GM21576 (cell line): ENCODE results near the gene FAM222A.

Experiments used
- ATAC-seq: cut with Tn5 transposase; IDR thresholded peaks from one replicate; pipeline ENCODE4 v1.9.1; 2021; ENCODE audit warnings: mild to moderate bottlenecking, moderate library complexity; ENCODE audit not compliant: unreplicated experiment

FAM222A gene

DNA sequence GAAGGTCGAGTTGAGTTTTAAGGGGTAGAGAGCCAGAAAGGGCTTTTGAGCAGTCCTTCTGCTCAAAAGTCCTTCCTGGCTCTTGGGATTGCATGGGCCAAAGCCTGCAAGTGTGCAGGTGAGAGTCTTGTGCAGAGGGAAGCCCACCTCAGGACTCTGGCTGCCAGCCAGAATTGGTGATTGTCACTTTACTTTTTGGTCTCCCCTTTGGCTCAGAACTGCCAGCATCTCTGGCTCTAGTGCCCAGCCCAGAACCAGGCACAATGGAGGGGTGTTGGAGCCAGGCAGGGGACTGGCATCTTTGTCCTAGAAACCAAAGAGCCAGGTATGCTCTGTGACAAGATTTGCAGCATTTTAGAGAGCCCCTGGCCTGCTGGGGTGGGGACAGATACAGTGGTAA, 23.5 kb downstream of the FAM222A start:
- ATAC-seq: no peak

DNA sequence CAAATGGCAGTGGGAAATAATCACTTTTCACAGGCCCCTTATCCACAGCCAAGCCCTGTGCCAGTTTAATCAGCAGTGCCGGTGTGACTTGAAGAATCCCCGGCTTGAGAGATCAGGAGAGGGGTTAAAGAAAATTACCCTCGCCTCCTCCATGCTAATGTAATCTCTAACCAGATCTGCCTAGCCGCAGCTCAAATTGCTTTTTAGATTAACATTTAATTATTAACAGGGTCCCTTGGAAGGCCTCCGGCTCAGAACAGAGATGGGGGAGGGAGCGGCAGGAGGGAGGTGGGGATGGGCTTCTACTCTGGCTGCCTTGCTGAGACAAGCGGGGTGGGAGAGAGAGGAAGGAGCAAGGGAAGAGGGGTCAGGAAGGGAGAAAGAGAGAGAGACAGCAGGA, 24.0 kb downstream of the FAM222A start:
- ATAC-seq: no peak

DNA sequence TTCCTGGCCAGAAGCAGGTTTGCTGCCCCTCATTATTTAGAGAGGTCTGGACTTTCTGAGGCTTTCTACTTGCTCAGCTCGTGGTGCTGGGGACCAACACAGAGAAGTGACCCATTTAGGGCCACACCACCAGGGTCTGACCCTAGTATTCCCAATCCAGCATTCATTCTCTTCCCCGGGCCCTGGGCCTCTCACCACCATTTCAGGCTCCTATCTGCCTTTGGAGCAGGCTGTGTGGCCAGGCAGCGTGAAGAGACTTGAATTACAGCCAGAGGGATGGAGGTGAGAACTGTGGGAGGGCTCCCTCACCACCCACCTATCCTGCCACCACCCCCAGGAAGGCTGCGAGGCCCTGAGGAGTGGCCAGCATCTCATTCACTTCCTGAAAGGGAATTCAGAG, 24.6 kb downstream of the FAM222A start:
- ATAC-seq: no peak

DNA sequence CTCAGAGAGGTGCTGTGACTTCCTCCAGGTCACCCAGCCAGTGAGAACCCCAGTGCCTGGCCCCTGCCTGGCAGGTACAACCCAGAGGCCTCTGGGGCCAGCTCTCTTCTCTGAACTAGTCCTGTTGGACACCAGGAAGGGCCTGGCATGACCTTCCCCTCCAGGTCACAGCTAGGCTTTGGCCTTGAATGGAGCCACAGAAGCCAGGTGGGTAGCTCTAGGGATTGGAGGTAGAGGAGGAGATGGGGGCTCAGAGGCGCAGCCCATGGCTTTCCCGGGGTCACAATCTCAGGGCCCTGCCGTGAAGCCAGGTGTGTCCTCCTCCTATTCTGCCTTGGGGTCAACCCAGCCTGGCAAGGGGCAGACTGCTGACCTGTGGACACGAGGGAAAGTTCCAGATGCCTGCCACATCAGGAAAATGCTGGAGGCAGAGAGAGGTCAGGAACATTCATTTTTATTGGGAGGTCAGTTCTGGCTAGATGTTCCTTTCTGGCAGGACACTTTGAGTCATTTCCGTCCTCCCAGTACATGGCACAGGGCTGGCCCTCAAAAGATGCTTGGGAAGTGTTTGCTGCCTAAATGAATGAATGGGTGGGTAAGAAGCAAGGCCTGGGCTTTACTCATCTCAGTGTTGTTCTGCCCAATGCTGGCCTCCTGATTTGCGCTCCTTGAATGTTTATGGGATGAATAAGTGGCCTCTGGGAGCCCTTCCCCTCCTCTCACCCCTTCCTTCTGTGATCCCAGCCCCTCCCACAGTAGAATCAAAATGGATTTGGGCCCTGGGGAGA, 25.4 kb downstream of the FAM222A start:
- ATAC-seq: no peak

DNA sequence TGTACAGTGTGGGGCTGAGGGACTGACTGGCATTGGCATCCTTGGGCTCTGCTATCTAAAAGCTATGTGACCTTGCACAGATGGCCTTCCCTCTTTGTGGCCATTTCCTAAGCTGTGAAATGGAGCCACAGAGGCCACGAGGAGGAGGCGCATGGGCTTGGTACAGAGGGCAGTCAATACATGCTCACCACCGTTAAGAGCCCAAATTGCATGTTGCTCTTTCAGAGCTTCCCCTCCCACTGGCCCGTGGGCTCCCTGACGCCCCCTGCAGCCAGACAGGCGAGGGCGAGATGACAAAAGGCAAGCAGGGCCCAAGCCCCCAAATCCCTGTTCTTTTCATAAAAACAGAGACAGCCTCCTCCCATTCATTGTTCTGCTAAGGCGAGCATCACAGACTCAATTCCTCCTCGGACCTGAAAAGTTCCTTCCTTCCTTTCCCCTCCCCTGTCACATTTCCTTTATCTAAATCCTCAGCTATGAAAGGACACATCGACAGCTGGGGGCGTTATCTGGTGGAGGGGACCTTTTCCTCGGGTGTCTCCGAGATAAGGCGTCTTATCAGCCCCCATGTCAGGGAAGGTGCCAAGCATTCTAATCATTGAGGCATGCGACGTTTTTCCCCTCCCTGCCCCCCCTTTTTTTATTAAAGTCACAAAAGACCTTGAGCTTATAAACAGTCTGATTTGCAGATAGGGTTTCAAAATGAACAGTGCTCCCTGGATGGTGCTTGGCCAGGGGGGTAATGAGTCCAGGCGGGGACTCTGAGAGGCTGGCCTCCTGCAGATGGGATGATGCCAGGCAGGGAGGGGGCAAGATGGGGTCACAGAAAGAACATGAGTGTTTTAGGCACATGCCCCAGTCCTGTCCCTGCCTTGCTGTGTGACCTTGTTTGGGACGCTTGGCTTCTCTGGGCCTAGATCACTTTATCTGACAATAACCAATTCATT, 26.4 kb downstream of the FAM222A start:
- no peak for ATAC-seq

DNA sequence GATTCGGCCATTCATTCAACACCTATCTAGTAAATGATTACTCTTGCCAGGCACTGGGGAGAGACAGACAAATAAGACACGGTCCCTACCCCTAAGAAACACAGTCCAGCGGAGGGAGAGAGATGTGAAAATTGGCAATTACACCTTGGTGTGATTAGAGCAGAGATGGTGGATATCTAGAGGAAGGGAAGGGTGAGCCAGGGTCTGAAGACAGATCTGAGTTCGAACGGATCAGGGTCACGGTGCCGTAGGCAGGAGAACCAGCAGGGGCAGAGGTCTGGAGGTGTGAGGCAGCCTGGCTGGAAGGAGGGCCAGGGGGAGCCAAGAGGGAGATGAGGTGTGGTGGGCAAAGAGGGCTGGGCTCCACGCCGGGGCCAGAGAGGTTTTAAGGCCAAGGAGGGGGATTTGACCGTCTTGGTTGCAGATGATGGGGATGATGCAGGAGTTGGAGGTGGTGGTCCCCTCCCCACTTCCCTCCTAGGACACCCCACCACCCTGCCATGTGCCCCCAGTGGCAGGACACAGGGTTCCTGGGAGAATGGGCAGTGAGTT, 27.1 kb downstream of the FAM222A start:
- no peak for ATAC-seq

DNA sequence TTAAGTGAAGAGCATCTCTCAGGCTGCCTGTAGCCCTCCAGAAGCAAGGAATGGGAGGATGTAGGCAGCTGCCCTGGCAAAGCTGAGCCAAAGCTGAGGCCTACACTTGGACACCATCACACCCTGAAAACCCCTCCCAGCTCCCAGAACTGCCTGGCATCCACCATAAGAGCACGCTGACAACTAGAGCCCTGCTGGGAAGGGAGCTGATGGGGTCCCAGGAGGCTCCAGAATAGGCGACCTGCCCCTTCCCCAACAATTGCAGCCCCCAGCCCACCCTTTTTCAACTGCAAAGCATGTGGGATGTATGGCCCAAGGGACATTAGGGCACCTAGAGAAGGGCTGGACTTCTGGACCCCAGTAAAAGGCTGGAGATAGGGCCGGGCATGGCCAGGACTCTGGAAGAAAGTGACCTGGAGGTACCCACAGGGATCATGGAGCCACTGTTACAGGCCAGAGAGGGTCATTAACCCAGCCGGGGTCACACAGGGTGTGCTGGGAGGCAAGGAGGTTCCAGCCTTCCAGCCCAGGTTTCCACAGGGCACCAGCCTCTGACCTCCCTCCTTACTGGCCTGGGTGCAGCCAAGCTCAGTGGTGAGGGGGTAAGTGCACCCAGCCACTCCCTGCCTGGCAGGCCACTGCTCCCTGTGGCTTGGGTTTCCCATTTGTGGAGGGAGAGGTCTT, 27.8 kb downstream of the FAM222A start:
- no peak for ATAC-seq

DNA sequence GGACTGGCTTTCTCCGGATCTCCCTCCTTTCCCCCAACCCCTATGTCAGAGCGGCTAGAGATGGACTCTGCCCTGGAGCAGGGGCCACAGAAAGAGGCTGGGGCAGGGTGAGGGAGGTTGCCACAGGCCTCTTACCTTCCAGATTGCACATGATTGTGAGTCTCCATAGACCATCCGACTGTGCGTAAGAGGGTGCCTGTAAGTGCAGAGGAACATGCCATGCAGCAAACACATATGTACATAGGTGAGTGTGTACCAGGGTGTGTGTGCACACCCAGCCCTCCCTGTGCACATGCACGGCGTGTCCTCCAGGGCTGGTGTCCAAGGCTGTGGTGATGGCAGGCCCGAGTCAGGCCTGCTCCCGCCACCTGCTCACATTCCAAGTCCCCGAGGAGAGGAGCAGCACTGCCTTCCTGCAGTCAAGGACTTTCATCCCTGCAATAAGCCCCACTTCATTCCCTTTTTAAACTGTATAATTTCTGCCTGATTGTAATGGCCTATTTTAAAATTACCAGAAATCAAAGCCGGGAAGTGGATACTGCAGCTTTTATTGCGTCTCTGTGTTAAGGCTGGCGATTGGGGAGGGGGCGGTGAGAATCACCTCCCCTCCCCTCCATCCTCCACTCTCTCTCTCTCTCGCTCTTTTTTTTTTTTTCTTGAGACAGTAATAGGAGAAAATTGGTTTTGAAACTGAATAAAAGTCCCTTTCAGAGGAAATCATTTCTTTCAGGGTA, 28.5 kb downstream of the FAM222A start:
- no peak for ATAC-seq

DNA sequence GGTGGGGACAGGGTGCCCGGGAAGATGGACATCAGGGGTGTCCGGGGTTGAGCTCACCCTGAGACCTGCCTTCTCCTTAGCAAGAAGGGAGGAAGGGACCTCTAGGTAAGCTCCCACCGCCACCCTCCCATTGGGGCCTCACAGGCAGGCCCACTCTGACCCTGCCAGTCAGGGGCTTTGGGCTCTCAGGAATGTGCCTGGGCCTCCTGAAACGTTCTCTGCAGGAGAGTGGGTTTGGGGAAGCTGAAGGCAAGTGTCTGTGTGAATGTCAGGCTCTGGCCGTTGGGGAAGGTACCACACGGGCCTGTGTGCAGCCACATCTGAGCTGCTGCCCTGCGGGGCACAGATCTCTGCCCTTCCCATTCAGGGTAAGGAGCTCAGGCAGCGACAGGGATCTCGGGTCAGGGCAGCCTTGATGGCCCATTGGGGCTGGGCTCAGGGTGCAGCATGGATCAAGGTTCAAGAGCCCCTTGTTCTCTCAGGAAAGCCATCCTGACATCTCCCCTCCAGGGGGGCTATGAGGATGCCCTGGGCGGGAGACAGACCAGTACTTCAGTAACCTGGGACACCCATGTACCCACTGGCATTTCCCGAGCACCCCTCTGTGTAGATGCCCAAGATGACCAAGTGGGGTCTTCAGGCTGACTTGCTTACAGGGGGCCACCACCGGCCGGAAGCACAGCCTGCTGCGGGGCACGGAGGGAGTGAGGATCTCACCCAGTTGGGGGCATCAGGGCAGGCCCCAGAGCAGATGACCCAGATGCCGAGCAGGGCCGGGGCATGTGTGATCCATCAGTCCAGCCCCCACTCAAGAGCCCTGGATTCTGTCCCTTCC, 29.7 kb downstream of the FAM222A start:
- ATAC-seq: no peak

DNA sequence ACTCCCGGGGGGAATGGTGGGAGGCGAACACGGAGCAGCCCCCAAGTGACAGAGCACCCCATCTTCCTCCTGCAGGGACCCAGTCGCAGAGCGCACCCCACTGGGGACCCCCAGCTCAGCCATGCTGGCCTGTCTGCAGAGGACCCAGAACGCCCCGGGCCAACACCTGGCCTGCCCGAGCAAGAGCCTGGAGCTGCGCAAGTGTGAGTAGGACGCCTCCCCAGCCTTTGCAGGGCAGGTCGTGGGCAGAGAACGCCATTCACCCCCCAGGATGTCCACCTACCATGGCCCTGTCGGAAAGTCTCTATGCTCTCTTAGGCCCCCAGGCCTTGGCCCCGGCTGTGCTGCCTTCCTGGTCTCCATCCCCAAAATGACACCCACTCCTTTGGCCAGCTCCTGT, 30.4 kb downstream of the FAM222A start:
- ATAC-seq: no peak

DNA sequence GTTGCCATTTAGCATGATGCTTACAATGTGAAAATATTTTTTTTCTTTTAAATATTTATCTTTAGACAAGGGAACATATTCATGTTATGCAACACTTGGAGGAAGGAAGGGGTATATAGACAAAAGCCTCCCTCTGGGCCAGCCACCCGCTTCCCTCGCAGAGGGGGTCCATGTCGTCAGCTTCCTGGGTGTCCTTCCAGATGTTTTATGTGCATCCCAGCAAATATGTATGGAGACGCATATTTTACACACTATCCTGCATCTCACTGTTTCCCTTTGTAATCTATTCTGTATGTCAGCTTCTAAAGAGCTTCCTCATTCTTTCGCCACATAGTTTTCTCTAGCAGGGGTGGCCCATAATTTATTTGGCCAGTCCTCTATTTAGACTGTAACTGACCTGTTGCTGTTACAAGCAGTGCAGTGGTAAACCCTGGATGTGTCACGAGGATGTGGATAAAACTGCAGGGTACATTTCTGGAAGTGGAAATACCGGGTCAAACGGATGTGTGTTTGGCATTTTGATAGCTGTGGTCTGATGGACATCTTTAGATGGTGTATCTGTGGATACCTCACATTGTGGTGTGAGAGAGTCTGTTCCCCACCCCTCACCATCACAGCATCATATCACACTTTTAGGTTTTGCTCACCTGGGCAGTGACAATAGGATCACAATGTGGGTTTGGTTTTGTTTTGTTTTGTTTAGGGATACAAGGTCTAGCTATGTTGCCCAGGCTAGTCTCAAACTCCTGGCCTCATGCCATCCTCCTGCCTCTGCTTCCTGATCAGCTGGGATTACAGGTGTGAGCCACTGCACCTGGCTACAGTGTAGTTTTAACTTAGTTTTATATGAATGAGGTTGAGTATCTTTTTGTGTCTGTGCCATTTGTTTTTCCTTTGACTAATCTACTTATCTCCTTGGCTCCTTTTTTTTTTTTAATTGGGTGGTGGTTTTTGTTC, 31.6 kb downstream of the FAM222A start:
- no peak for ATAC-seq

DNA sequence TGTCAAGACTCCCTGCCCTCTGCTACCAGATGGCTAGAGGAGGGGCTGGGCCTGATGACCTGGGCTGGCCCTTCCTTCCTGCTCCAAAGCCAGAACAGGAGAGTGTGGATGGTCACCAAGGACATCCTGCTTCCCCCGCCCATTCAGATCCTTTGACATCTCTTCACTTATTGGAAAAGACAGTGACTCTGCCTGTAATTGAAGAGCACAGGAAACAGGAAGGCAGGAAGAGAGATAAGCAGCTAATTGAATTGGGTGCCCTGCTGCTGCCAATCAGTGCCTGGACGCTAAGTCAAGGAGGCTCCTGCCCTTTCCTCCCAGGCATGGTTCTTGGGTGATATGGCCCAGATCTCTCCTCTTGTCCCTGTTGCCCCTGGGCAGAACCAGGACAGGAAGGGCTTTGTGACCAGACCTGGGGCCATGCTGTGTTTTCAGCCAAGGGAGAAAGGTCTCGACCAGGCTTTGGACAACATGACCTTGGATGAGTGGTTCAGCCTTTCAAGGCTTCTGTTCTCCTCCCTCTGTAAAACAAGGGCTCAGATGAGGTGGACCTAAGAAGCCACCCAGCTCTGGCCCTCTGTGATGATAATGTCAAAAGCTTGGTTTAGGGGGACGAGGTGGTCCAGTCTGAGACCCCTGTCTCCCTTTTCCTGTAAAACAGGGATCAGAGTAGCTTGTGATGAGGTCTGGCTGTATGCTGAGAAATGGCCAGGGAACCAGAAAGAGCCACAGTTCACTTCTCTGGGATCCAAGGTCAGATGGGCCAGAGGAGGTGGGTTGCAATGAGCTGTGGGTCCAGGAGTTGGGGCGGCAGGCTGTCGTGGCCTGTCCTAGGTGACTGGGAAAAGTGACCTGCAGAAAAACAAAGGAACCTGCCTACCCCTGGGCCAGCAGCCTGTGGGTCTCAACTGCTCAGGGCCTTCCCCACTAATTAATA, 38.8 kb downstream of the FAM222A start:
- no peak for ATAC-seq

DNA sequence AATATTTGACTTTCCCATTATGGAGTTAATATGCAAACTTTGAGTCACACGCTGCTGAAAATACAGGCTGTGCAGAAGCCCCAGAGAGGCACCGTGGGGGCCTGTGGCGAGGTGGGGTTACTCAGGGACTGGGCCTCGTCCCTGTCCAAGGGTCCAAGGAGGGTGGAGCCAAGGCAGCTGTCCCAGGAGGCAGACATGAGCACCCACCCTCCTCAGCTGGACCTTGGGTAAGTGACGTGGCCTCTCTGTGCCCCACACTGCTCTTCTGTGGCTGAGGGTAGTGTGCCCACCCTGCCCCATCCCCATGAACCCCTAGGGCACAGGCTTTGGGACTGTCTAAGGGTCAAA, 39.4 kb downstream of the FAM222A start:
- no peak for ATAC-seq

DNA sequence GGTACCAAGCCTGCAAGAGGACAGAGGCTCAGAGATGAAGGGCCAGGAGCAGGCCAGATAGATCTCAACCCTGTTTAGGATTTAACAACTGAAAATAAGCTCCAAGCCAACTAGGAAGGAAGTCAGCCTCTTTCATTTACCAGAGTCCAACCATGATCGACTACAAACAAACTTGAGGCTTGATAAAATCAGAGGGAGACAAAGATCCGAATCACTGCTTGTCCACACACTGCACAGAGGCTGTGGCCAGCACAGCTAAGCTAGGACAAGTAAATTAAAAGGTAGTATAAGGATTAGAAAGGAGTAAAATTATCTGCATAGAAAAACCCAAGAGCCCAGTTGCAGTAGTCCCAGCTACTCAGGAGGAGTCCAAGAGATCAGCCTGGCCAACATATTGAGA, 40.3 kb downstream of the FAM222A start:
- no peak for ATAC-seq

DNA sequence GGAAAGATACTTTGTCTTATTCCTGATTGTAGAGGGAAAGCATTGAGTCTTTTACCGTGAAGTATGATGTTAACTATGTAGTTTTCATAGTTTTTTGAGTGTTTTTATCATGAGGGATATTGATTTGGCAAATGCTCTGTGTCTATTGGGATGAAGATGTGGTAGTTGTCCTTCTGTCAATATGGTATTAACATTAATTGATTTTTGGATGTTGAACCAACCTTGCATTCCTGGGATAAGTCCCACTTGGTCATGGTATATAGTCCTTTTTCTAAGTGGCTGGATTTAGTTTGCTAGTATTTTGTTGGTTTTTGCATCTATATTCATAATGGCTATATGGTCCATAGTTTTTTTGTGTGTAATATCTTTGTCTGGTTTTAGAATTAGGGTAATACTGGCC, 42.8 kb downstream of the FAM222A start:
- ATAC-seq: no peak

DNA sequence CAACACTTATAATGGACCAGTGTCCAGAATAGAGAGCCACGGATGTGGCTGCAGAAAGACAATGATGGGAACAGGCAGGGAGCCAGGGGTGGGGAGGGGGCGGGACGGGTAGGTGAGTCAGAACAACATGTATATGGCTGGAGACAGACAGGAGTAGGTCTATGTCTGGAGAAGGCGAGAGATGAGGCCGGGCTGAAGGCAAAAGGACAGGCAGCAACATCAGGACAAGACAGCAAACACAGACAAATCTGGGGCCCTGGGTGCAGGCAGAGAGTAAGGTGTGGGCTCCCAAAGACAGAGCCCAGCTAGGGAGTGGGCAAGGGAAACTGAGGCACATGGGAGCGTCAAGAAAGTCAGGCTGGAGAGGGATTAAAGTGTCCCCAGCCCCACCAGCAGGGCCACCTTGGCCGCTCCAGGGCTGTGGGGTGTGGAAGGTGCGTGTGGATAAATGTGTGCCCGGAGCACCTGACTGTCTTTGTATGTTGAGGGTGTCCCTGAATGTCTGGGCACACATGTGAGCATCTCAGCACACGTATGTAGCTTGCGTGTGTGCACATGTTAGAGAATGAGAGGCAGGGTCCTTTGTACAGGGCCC, 44.1 kb downstream of the FAM222A start:
- no peak for ATAC-seq
